Chondrocyte (in vitro differentiated cells): ENCODE measurements around the gene DPH7. TPM values are rescaled to one million over a fixed set of nuclear protein-coding genes. Genes with fewer than 3 reads are reported as not detected.
"Not testable (repeated sequence)": the region's sequence is repeated elsewhere in the genome, so short reads cannot be mapped to it uniquely, and the experiment has no call there.

Experiments
- DNase-seq: peaks from one replicate; pipeline ENCODE4 v3.0.0; 2021; ENCODE audit warnings: mixed read lengths, low spot score
- H3K27ac Mint-ChIP-seq: one replicate; pipeline ENCODE4 v1.8.0; 2021; ENCODE audit warnings: mild to moderate bottlenecking, moderate library complexity, mixed read lengths; ENCODE audit not compliant: unreplicated experiment
- H3K27me3 Mint-ChIP-seq: 2 replicates; pipeline ENCODE4 v1.8.0; 2021; ENCODE audit warnings: low read depth, mixed read lengths
- H3K36me3 Mint-ChIP-seq: 2 replicates; pipeline ENCODE4 v1.8.0; 2021; ENCODE audit warnings: low read depth, mixed read lengths
- H3K4me1 Mint-ChIP-seq: 2 replicates; pipeline ENCODE4 v1.8.0; 2021; ENCODE audit warnings: low read depth, mild to moderate bottlenecking, mixed read lengths
- H3K4me3 Mint-ChIP-seq: one replicate; pipeline ENCODE4 v1.8.0; 2021; ENCODE audit warnings: mild to moderate bottlenecking, moderate library complexity, mixed read lengths; ENCODE audit not compliant: unreplicated experiment
- H3K9me3 Mint-ChIP-seq: 2 replicates; pipeline ENCODE4 v1.8.0; 2021; ENCODE audit warnings: low read depth, mixed read lengths
- CTCF ChIP-seq: fragments of 200-600 bp; sonication (generic); IDR thresholded peaks from 2 replicates; pipeline ENCODE4 v1.5.0; 2021; ENCODE audit warnings: antibody characterized with exemption, mild to moderate bottlenecking, moderate library complexity
- total RNA-seq: library from RNA; stranded (reverse); gene quantifications from 3 replicates; pipeline ENCODE4 v1.2.1, GENCODE V29; 2021

DPH7 gene
- total RNA-seq, 1 donor from 2014 or later, result 27.9 TPM

- Mint-ChIP-seq H3K36me3 (peaks cover 2% of the 10 kb centered on the region), H3K4me1 (no peaks in the 10 kb centered on the region), H3K27me3 (no peaks in the 10 kb centered on the region), H3K27ac (no peak overlapping the region), H3K4me3 (no peak overlapping the region), H3K9me3 (no peaks in the 10 kb centered on the region)
- no peak for DNase-seq
- TF ChIP-seq CTCF, result no peak
Measured at GRCh38 chr9:137540536-137540935, 38.2 kb downstream of the DPH7 start.

- Mint-ChIP-seq H3K36me3 (peaks cover 2% of the 10 kb centered on the region), H3K4me3 (no peak overlapping the region), H3K27me3 (no peaks in the 10 kb centered on the region), H3K4me1 (peaks cover 8% of the 10 kb centered on the region), H3K27ac (no peak overlapping the region), H3K9me3 (no peaks in the 10 kb centered on the region)
- no peak for DNase-seq
- no peak for TF ChIP-seq CTCF
Measured at GRCh38 chr9:137538058-137538457, 40.7 kb downstream of the DPH7 start.

GRCh38 chr9:137536594-137537131, 42.1 kb downstream of the DPH7 start:
- not testable (repeated sequence) for H3K36me3 Mint-ChIP-seq, DNase-seq, H3K27ac Mint-ChIP-seq, H3K4me3 Mint-ChIP-seq, H3K4me1 Mint-ChIP-seq, H3K27me3 Mint-ChIP-seq, H3K9me3 Mint-ChIP-seq

- Mint-ChIP-seq H3K4me1 (peaks cover 8% of the 10 kb centered on the region), H3K4me3 (no peak overlapping the region), H3K27me3 (no peaks in the 10 kb centered on the region), H3K9me3 (no peaks in the 10 kb centered on the region), H3K27ac (peak overlapping the region; percentile 23), H3K36me3 (no peaks in the 10 kb centered on the region)
- no peak for DNase-seq
- TF ChIP-seq CTCF, result peak; percentile 2
Measured at GRCh38 chr9:137535120-137535428, 43.7 kb downstream of the DPH7 start.

- no peak for DNase-seq
- H3K27me3 Mint-ChIP-seq, result no peaks in the 10 kb centered on the region
- peaks cover 8% of the 10 kb centered on the region for H3K4me1 Mint-ChIP-seq
- peak overlapping the region; percentile 23 for H3K27ac Mint-ChIP-seq
- no peak overlapping the region for H3K4me3 Mint-ChIP-seq
- H3K9me3 Mint-ChIP-seq, result no peaks in the 10 kb centered on the region
- H3K36me3 Mint-ChIP-seq, result no peaks in the 10 kb centered on the region
- TF ChIP-seq CTCF, result peak; percentile 84
Measured at GRCh38 chr9:137534256-137535119, 44.2 kb downstream of the DPH7 start.

- H3K27me3 Mint-ChIP-seq, DNase-seq, H3K27ac Mint-ChIP-seq, H3K9me3 Mint-ChIP-seq, H3K4me1 Mint-ChIP-seq, H3K4me3 Mint-ChIP-seq, H3K36me3 Mint-ChIP-seq: not testable (repeated sequence)
Measured at GRCh38 chr9:137532891-137533468, 45.7 kb downstream of the DPH7 start.
